ENCODE measurements around the gene SOWAHA. TPM values are rescaled to one million over a fixed set of nuclear protein-coding genes. Genes with fewer than 3 reads are reported as not detected.

SOWAHA gene
- total RNA-seq, 1 donor from 2014 or later = not detected

DNA sequence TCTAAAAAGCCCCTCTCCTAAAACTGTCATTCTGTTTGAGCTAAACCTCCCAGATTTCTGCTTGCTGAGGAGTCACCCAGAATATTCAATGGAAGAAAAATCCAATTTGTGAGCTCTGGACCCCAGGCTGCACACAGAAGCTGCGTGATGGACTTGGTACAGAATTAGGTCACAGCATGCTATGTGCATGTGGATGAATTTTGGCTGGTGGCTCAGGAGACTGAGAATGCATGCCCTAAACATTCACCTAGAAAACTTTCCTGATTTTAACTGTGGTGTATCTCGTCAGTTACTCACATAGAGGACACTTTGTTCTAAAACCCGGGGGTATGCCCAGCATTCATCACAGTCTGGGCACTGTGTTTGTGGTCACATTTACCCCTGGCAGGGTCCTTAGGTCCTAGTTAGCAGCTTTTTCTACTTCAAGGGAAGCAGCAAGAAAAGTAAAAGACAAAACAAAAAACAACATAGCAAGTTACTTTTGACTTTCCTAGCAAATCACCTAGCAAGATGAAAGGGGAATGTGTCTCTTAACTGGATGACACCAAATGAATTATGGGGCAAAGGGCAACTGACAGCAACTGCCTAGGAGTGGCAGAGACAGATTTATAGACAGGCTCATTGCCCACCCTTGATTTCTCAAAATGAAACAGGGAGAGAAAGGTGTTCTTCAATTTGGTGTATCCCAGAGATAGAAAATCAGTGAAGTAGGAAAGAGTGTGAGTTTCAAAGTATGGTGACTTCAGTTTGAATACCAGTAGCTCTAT lies 25.6 kb downstream of the SOWAHA start:
- no peak overlapping the region for H3K27ac Mint-ChIP-seq (ENCODE audit: unreplicated experiment)
- no peak overlapping the region for H3K4me3 Mint-ChIP-seq (ENCODE audit: unreplicated experiment)
- H3K27me3 Mint-ChIP-seq (ENCODE audit: unreplicated experiment) = no peaks in the 10 kb centered on the region
- no peak for DNase-seq (ENCODE audit: extremely low spot score, unreplicated experiment)
- H3K4me1 Mint-ChIP-seq (ENCODE audit: unreplicated experiment) = peaks cover 11% of the 10 kb centered on the region
- H3K36me3 Mint-ChIP-seq (ENCODE audit: unreplicated experiment) = no peaks in the 10 kb centered on the region
- H3K9me3 Mint-ChIP-seq (ENCODE audit: unreplicated experiment) = no peaks in the 10 kb centered on the region
- TF ChIP-seq, protein P1, sequence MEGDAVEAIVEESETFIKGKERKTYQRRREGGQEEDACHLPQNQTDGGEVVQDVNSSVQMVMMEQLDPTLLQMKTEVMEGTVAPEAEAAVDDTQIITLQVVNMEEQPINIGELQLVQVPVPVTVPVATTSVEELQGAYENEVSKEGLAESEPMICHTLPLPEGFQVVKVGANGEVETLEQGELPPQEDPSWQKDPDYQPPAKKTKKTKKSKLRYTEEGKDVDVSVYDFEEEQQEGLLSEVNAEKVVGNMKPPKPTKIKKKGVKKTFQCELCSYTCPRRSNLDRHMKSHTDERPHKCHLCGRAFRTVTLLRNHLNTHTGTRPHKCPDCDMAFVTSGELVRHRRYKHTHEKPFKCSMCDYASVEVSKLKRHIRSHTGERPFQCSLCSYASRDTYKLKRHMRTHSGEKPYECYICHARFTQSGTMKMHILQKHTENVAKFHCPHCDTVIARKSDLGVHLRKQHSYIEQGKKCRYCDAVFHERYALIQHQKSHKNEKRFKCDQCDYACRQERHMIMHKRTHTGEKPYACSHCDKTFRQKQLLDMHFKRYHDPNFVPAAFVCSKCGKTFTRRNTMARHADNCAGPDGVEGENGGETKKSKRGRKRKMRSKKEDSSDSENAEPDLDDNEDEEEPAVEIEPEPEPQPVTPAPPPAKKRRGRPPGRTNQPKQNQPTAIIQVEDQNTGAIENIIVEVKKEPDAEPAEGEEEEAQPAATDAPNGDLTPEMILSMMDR (IDR thresholded peaks at IDR 0.05) = no peak

DNA sequence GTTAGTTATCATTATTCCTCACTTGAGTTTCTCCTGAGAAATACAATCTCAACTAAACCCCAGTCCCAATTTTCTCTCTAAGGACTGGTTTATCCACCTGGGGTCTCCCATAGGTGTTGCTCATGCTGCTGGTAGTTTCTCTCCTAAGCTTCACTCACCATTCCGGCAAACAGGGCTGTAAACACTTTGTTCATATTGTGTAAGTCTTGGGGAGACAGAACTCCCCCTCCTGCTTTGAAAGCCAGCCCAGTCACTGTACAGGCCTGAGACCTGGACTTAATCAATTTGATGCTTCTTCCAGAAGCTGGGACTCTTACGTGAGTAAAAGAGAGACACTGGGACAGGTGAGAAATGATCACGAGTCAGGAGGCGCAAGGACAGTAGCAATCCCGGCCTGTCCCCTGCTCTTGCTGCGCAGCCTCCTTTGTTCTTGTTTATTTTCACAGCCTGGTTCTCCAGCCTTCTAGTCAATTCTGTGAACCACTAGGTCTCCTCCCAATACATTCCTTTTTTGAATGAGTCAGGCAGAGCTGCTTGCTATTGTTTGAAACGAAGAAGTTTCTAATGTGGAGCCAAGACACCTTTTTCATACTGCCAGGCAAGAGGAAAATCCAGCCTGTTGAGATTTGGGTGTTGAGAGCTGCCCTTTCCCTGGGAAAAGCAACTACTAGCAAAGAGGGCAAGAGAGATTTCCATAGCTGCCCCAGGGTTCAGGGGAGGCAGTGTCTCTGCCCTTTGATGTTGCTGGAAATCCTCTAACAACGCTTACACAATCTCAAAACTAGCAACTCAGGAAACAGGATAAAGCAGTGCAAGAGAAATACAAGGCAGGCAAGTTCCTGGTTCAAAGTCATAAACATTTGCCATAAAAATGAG lies 26.6 kb downstream of the SOWAHA start:
- no peak for DNase-seq (ENCODE audit: extremely low spot score, unreplicated experiment)
- Mint-ChIP-seq H3K27ac (ENCODE audit: unreplicated experiment) (no peak overlapping the region), H3K9me3 (ENCODE audit: unreplicated experiment) (no peaks in the 10 kb centered on the region), H3K4me3 (ENCODE audit: unreplicated experiment) (no peak overlapping the region), H3K4me1 (ENCODE audit: unreplicated experiment) (peaks cover 11% of the 10 kb centered on the region), H3K27me3 (ENCODE audit: unreplicated experiment) (no peaks in the 10 kb centered on the region), H3K36me3 (ENCODE audit: unreplicated experiment) (no peaks in the 10 kb centered on the region)
- TF ChIP-seq, protein P1 (IDR thresholded peaks at IDR 0.05) = no peak

DNA sequence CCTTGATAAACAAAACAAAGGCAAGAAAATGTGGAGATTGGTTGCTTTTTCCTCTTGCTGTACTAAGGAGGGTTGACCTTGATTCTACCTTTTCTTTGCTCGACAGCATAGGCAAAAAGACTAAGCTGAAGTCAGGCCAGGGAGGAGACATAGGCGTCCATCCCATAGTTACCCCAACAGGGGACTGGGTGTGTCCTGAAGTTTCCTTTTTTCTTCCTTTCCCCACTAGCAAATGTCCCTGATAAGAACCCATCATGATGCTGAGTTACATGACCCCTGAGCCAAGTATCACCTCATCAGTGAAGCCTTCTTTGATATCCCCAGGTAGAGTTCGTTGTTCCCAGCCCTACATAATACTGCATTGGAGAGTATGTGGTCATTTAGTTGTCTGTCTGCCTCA lies 27.2 kb downstream of the SOWAHA start:
- Mint-ChIP-seq H3K27ac (ENCODE audit: unreplicated experiment) (no peak overlapping the region), H3K27me3 (ENCODE audit: unreplicated experiment) (no peaks in the 10 kb centered on the region), H3K36me3 (ENCODE audit: unreplicated experiment) (no peaks in the 10 kb centered on the region), H3K4me1 (ENCODE audit: unreplicated experiment) (peaks cover 11% of the 10 kb centered on the region), H3K4me3 (ENCODE audit: unreplicated experiment) (no peak overlapping the region), H3K9me3 (ENCODE audit: unreplicated experiment) (no peaks in the 10 kb centered on the region)
- no peak for DNase-seq (ENCODE audit: extremely low spot score, unreplicated experiment)
- TF ChIP-seq, protein P1 (IDR thresholded peaks at IDR 0.05) = no peak

DNA sequence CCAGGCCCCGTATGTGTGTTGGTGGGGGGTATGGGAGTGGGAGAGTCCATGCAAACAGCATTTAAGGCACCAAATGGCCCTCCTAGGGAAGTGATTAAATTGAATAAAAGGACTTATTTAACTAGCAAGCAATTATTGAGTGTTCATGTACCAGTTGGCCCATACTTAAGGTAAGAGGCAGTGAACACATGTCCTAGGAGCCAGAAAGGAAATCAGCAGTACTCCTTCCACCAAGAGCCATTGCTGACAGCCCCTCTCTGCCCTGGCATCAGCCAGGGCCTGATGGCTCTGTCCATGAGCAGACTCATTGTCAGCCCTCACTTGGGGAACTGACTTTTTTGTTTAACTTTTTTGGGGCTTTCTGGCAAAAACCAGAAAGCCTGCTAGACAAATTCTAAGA lies 27.8 kb downstream of the SOWAHA start:
- Mint-ChIP-seq H3K27ac (ENCODE audit: unreplicated experiment) (no peak overlapping the region), H3K9me3 (ENCODE audit: unreplicated experiment) (no peaks in the 10 kb centered on the region), H3K4me3 (ENCODE audit: unreplicated experiment) (no peak overlapping the region)

More for the DNA sequence above, 27.8 kb downstream of the SOWAHA start:
- TF ChIP-seq, protein P1 (IDR thresholded peaks at IDR 0.05) = no peak
- peaks cover 11% of the 10 kb centered on the region for H3K4me1 Mint-ChIP-seq (ENCODE audit: unreplicated experiment)
- no peaks in the 10 kb centered on the region for H3K27me3 Mint-ChIP-seq (ENCODE audit: unreplicated experiment)
- DNase-seq (ENCODE audit: extremely low spot score, unreplicated experiment) = no peak
- no peaks in the 10 kb centered on the region for H3K36me3 Mint-ChIP-seq (ENCODE audit: unreplicated experiment)
